Measurements from ENCODE around the gene TPCN2. TPM values are rescaled to one million over a fixed set of nuclear protein-coding genes. Genes with fewer than 3 reads are reported as not detected.
A peak's percentile ranks its signal among the peaks of the same experiment; 100 is the strongest.

Gene TPCN2
- total RNA-seq, 1 experiment from 2014 or later = 17.2 TPM

DNA sequence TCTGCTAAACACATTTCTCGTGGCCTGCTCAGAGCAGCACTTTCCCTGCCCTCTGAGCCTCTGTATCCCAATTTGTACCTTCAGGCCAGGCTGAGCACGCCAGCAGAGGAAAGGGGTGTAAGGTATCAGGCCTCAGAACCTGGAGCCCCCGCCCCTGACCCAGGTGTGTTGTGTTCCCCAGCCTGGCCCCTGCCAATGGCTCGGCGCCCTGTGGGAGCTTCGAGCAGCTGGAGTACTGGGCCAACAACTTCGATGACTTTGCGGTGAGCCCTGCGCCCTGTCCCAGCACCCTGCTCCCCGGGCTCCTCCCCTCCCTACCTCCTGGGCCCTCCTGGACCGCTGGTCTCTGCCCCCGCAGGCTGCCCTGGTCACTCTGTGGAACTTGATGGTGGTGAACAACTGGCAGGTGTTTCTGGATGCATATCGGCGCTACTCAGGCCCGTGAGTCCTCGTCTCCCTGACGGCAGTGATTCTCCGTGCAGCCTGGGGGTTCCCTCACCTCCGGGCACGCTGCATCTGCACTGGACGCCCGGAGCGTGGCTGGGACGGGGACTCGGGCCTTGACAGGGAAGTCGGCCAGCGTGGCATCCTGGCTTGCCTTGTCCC lies 36.9 kb downstream of the TPCN2 start:
- DNase-seq (ENCODE audit: low spot score) = no peak
- in situ Hi-C loops (cut with HindIII; ENCODE audit: low sequenced_read_pairs) = no loop called here

GRCh38 chr11:69086152-69087132 lies 37.7 kb downstream of the TPCN2 start:
- in situ Hi-C loops (cut with HindIII; ENCODE audit: low sequenced_read_pairs) = no loop called here
- DNase-seq (ENCODE audit: low spot score) = peak; percentile 56

DNA sequence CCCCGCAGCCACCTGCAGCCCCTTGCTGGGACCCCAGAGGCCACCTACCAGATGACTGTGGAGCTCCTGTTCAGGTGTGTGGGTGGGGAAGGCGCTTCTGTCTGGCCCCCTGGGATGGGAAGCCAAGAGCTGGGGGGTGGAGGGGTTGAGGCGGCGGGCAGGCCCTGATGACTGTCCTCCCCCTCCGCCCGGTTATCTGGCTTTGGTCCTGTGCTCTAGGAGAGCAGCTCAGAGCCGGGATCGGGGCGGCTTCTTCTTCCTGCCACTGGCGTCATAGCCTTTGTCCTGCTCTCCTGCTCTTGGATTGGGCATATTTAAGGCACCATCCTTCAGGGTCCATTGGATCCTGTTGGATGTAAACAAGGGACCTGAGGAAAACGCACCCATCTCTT lies 38.4 kb downstream of the TPCN2 start:
- in situ Hi-C loops (cut with HindIII; ENCODE audit: low sequenced_read_pairs) = no loop called here
- no peak for DNase-seq (ENCODE audit: low spot score)

GRCh38 chr11:69087811-69088210 lies 39.1 kb downstream of the TPCN2 start:
- in situ Hi-C loops (cut with HindIII; ENCODE audit: low sequenced_read_pairs) = no loop called here
- DNase-seq (ENCODE audit: low spot score) = no peak

- in situ Hi-C loops (cut with HindIII; ENCODE audit: low sequenced_read_pairs) = no loop called here
Observed at GRCh38 chr11:69088676-69089146, 40.0 kb downstream of the TPCN2 start.

GRCh38 chr11:69089258-69089657 lies 40.5 kb downstream of the TPCN2 start:
- no peak for DNase-seq (ENCODE audit: low spot score)
- in situ Hi-C loops (cut with HindIII; ENCODE audit: low sequenced_read_pairs) = no loop called here

More at GRCh38 chr11:69088676-69089146, 40.0 kb downstream of the TPCN2 start:
- DNase-seq (ENCODE audit: low spot score) = peak; percentile 93

GRCh38 chr11:69091638-69092165 lies 43.0 kb downstream of the TPCN2 start:
- no peak for DNase-seq (ENCODE audit: low spot score)
- in situ Hi-C loops (cut with HindIII; ENCODE audit: low sequenced_read_pairs) = no loop called here

DNA sequence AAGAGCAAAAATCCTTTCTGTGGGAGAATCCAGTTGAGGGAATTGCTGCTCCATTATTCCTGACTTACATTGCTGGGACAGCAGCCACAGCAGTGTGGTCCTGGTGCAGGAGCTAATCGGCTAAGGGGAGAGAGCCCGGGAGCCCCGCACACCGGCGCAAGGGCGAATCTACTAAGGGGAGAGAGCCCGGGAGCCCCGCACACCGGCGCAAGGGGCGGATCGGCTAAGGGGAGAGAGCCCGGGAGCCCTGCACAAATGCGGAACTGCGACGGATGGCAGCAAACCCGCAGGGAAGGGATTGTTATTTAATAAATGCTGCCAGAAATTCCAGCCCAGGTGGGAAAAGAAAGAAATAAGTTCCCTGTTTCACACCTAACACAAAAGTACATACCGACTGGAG lies 43.5 kb downstream of the TPCN2 start:
- no peak for DNase-seq (ENCODE audit: low spot score)
- in situ Hi-C loops (cut with HindIII; ENCODE audit: low sequenced_read_pairs) = no loop called here

- DNase-seq (ENCODE audit: low spot score) = no peak
- in situ Hi-C loops (cut with HindIII; ENCODE audit: low sequenced_read_pairs) = no loop called here
Observed at GRCh38 chr11:69093106-69093505, 44.4 kb downstream of the TPCN2 start.

GRCh38 chr11:69094111-69094914 lies 45.6 kb downstream of the TPCN2 start:
- in situ Hi-C loops (cut with HindIII; ENCODE audit: low sequenced_read_pairs) = no loop called here
- peak; percentile 29 for DNase-seq (ENCODE audit: low spot score)

DNA sequence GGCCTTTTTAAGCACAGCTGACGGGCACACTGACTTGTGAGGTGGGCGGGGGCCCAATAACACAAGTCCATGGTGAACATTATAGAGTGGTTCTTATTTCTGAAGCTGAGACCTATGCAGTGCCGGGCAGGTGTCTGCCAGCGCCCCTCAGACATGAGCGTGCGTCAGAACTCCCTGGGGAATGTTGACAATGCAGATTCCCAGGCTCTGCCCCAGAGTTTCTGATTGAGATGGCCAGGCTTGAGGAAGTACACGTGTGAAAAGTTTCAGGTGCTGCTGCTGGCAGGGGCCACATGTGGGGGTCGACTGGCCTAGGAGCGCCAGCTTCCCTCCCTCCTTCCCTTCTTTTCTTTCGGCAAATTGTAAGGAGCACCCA lies 46.2 kb downstream of the TPCN2 start:
- in situ Hi-C loops (cut with HindIII; ENCODE audit: low sequenced_read_pairs) = no loop called here

GRCh38 chr11:69095300-69095699 lies 46.6 kb downstream of the TPCN2 start:
- DNase-seq (ENCODE audit: low spot score) = no peak
- in situ Hi-C loops (cut with HindIII; ENCODE audit: low sequenced_read_pairs) = no loop called here

More for the DNA sequence above, 46.2 kb downstream of the TPCN2 start:
- DNase-seq (ENCODE audit: low spot score) = no peak

- no peak for DNase-seq (ENCODE audit: low spot score)
- in situ Hi-C loops (cut with HindIII; ENCODE audit: low sequenced_read_pairs) = no loop called here
Observed at GRCh38 chr11:69096473-69096872, 47.7 kb downstream of the TPCN2 start.

DNA sequence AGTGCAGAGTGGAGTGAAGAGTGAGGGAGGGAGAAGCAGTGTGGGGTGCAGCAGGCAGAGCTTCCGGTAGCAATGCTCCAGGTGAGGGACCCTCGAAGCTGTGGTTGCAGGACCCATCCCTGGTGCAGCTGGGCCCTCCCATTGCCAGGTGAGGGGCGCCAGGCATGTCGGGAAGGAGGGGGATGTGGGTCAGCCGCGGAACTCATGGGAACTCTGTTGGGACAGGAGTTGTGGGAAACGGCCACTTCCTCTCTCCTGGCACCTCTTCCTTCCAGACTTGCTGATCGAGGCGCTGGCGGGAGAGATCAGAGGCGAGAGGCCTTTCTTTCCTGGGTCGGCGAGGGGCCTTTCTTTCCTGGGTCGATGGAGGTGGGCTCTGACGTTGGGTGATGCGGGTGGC lies 48.5 kb downstream of the TPCN2 start:
- in situ Hi-C loops (cut with HindIII; ENCODE audit: low sequenced_read_pairs) = no loop called here
- DNase-seq (ENCODE audit: low spot score) = no peak

- in situ Hi-C loops (cut with HindIII; ENCODE audit: low sequenced_read_pairs) = no loop called here
- DNase-seq (ENCODE audit: low spot score) = no peak
Observed at GRCh38 chr11:69099180-69099579, 50.4 kb downstream of the TPCN2 start.

DNA sequence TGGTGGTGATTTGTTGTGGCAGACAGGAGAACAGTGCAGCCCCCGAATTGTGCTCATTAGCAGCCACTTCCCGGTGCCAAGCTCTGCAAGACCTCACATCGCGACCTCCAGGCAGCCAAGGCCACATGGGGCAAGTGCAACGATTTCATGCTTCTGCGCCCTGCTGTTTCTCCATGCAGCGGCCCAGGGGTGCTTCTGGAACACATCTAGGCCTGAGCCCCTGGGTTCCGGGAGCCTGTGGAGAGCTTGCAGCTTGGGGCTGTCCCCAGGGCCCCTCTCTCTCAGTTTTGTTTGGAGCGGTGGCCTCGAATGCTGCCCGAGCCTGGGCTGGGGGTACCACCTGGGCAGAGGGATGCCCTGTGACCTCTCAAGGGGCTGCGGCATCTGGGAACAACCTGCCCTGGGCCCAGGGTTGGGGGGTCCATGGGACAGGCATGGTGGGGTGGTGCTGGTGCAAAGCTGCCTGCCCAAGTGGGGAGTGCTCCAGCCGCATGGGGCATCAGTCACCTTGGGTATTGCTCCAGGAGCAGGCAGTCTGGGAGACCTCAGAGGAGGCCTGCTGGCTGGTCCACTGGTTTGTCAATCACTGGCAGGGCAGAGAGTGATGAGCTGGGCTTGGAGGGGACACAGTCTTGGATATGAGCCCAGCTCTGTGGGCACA lies 51.9 kb downstream of the TPCN2 start:
- DNase-seq (ENCODE audit: low spot score) = no peak
- in situ Hi-C loops (cut with HindIII; ENCODE audit: low sequenced_read_pairs) = loop anchor here (25.0 kb wide), 1 partner anchor 562 kb away; no protein-coding TSS in a partner anchor

- DNase-seq (ENCODE audit: low spot score) = peak; percentile 74
Observed at GRCh38 chr11:69101115-69101791, 52.5 kb downstream of the TPCN2 start.

More at GRCh38 chr11:69101115-69101791, 52.5 kb downstream of the TPCN2 start:
- in situ Hi-C loops (cut with HindIII; ENCODE audit: low sequenced_read_pairs) = loop anchor here (25.0 kb wide), 1 partner anchor 561 kb away; no protein-coding TSS in a partner anchor

Measured in G401 (cell line).